Activated CD4-positive, alpha-beta T cell treated with anti-CD3 and anti-CD28 coated beads for 24 hours (primary cell): Measurements from ENCODE around the gene GALNTL6.
"Not testable (repeated sequence)": the region's sequence is repeated elsewhere in the genome, so short reads cannot be mapped to it uniquely, and the experiment has no call there.

ENCODE experiments used
- DNase-seq, 2 donors: peaks; one replicate each; pipeline ENCODE4 v3.0.0-alpha.2; 2020; ENCODE audit warnings: low read depth in 2 of 2

GALNTL6 gene

GRCh38 chr4:172736046-172736445 is 922.8 kb downstream of the GALNTL6 start:
- DNase-seq, result no peak

- no peak for DNase-seq
Observed at GRCh38 chr4:172740434-172740833, 927.2 kb downstream of the GALNTL6 start.

DNA sequence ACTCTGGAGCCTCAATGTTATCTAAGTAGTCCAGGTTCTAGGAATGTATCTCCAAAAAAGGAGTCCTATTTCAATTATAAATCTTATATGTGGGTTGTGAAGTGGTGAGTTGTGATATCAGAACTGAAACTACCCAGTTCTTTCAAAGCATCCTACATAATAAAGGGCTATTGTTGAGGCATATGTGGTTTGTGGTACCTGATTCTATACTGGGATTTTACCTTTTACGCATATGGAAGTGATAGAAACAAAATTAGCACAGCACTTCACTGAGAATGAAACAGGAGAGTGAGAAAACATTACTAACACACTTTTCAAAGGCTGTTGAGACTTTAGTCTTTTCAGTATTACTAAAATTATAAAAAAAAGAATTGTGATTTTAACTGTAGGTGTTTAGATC is 937.7 kb downstream of the GALNTL6 start:
- no peak for DNase-seq

- no peak for DNase-seq
Observed at GRCh38 chr4:172751550-172751949, 938.3 kb downstream of the GALNTL6 start.

GRCh38 chr4:172758586-172759340 is 945.6 kb downstream of the GALNTL6 start:
- no peak for DNase-seq

DNA sequence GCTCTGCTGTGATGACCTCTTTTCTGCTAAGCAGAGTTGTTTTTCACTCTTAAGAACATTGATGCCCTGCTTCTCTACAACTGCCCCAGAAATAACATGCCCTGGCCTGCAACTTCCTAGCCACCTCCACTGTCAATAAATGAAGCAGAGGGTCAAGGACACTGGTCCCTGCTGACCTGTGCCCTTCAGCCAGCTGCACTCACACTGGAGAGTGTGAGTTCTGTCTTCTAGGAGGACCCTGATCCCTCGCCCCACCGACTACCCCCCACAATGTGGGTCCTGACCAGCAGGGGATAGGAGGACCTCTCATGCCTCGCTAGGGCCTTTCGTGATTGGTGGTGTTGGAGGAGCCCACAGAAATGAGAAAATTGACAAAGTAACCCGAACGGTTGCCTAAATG is 947.3 kb downstream of the GALNTL6 start:
- DNase-seq, result no peak

DNA sequence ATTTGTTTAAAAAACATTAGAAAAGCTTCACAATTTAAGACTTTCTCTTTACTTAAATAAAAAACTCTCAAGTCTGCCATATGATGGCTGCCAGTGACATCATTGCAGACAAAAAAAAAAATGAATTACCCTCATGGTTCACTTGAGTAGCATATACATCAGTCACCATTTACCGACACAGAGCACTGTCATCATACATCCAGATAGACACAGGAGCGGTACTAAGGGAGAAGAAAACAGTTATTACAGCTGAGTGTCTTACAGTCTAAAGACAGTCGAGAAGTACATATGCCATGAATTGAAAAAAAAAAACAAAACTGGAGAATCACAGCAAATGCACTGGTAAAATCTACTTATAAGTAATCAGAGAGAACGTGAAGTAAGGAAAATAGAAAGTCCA is 949.7 kb downstream of the GALNTL6 start:
- DNase-seq, result no peak

DNA sequence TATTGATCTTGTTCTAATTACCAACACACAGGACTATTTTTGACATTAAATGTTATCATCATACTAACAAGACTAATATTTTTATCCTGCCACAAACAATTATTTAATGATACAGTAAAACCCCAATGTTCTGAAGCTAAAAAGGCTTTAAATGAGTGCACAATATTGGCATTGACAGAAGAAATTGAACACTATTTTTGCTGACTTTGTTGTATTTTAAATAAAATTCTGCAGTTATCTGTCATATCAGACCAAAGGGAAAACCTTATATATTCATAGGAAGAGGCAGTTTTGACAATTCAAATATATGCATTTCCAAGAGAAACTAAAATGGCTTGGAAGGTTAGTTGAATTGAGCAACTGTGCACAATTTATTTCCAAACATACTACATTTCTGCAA is 957.6 kb downstream of the GALNTL6 start:
- DNase-seq, result no peak

DNA sequence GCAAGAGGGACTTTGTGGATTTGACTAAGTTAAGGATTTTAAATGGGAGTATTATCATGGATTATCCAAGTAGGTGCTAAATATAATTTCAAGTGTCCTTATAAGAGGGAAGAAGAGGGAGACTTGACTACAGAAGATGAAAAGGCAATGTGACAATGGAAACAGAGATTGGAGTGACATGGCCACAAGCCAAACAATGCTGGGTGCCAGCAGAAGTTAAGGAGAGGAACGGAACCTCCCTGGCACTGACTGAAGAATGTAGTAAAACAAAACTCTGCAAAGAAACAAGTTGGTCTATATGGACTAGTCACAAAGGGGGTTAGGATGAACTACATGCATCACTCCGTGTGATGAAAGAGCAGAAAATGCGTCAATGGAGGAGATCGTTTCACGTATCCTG is 959.6 kb downstream of the GALNTL6 start:
- DNase-seq, result no peak

DNA sequence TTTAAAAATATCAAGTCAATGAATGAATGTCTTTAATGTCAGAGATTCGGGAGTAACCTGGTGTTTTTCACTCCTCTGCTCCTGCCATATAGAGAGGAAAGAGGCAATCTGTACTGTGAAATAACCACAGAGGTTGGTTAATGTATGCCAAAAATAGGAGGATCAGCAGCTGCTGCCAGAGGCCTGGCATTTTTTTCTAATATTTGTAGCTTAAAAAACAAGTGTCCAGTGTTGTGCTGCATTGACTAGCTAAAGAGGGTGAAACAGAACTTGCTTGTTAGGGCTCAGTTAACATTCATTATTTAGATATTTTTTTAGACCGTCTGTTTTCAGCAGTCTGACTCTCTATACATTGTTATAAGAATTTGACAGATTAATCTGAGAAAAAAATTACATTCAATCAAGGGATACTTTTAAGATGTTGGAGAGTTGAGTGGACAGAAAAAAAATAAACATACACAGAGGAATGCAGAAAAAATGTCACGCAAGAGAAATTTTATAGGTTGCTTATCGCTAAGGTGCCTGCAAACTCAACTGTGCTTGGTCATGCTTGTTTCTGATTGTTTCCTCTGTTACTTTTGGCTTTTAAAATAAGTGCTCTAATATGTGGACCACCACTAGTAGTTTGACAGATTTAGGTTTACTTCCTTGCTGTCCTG is 963.1 kb downstream of the GALNTL6 start:
- DNase-seq, result no peak

GRCh38 chr4:172777729-172778431 is 964.7 kb downstream of the GALNTL6 start:
- DNase-seq, result no peak

- no peak for DNase-seq
Observed at GRCh38 chr4:172778583-172778982, 965.4 kb downstream of the GALNTL6 start.

DNA sequence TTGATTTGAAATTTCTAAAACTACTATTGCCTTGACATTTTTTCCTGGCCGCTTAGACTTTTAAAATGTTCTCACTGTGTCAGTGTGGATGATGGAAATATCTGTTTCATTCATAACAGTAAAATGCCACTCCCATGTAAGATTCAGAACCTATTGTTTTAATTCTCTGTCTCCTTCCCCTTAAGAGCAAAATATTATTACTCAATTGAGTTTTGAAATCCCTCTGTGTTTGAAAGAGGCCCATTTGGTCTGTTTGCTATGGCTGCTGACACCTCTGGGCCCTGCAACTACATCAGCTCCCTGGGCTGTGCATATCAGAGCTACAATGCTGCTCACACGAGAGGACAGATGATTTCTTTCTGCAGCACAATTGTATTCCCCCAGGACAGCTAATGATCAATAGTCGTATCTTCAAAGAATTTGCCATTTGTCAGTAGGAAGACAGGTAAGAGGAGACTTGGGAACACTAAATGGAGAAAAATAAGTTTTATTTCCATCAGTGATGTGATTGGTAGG is 967.4 kb downstream of the GALNTL6 start:
- no peak for DNase-seq

DNA sequence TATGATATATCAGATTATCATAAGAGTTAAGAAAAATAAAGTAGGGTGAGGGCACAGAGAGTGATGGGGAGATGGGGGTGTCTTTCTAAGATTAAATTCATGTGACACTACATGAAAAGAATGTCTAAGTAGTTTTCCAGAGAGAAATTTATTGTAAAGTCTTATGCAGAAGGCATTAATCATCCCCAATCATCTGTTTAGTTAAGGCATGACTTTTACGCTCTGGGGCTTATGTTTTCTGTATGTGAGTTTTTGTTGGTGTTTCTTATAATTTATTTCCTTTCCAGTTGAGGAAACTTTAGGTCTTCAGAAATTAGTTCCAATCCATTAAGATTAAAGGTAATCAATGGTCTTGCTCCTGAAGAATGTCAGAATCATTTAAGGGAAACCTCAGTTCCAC is 972.4 kb downstream of the GALNTL6 start:
- DNase-seq, result no peak

GRCh38 chr4:172786039-172786792 is 973.0 kb downstream of the GALNTL6 start:
- DNase-seq, result no peak

DNA sequence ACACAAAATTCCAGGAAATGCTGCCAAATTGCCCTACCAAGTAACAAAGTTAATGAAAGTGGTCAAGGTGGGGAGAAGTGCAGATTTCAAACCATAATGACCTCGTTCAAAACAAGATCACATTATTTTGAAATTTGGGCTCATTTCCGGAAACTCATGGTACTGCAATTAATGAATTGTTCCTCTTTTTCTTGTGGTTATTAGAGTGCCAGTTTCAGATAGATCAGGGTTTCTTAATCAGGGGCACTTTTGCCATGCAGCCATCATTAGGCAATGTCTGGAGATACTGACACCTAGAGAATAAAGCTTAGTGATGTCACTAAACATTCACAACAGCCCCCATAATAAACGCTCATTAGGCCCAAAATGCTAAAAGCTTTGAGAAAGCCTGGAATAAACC is 973.9 kb downstream of the GALNTL6 start:
- no peak for DNase-seq

DNA sequence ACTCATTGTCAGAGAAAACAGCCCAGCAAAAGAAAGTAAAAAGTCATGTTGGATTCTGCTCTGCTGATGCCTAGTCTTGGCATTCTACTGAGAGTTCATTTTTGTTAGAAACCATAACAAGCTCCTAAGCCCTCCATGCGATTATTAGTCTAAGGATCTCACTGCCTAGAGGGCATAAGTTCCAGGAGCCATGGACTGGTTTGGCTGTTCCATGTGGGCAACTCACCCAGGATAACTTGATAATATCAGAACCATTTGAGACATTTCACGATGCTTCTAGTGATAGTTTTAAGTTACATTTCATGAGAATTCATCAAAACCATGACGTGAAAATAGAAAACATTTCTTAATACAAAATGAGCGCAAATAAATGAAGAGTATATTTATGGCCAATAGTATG is 978.6 kb downstream of the GALNTL6 start:
- DNase-seq, result no peak

- DNase-seq, result no peak
Observed at GRCh38 chr4:172793565-172794306, 980.5 kb downstream of the GALNTL6 start.

DNA sequence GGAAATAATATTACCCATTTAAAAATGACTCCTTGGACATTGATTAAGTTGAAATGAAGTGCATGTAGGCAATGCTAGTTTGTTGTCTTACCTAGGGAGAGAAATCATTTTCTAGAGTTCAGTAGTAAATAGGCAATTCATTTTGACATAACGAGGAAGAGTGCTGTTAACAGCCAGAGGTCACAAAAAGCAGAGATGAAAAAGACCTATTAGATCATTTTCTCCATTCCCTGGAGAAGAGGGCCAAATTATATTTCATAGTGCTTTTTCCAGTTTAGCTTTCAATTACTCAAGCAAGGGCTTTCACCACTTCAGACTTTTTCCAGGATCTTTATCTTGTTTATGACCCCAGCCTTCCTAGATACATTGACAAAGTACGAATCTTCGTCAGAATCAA is 981.1 kb downstream of the GALNTL6 start:
- no peak for DNase-seq

DNA sequence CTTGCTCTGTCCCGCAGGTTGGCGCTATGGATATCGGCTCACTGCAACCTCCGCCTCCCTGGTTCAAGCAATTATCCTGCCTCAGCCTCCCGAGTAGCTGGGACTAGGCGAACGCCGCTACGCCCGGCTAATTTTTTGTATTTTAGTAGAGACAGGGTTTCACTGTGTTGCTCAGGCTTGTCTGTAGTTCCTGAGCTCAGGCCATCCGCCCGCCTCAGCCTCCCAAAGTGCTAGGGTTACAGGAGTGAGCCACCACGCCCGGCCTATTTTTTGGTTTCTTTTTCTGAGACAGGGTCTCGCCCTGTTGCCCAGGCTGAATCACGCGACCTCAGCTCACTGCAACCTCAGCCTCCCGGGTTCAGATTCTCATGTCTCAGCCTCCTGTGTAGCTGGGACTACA is 984.1 kb downstream of the GALNTL6 start:
- not testable (repeated sequence) for DNase-seq

DNA sequence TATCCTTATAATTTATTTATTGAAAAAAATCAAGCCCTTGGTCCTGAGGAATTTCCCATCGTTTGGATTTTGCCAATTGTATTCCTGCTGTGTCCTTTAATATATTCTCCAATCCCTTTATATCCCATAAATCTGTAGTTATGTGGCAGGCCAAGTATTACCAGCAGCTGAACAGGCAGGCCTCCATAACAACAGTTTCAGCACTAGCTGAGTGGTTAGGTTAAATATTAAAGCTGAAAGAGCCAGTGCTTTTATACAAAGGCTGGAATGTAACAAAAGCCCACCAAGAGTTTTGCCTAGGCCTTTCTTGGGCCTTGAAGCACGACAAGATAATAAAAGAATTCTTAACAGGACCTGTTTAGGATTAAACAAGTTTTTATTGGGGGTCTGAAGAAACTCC is 988.8 kb downstream of the GALNTL6 start:
- no peak for DNase-seq
